A673 (cell line): ENCODE data around the gene SLC16A7. TPM values are rescaled to one million over a fixed set of nuclear protein-coding genes. Genes with fewer than 3 reads are reported as not detected.

Source experiments
- BruUV-seq: library from RNA; stranded (reverse); fragments of 400-500 nt; replicated peaks from 2 replicates; lab custom pipeline; 2021; lab: Mats Ljungman, UMichigan
- CTCF ChIA-PET: fragments of 300-600 bp; sonication (Branson Sonifier 250); formaldehyde crosslinking; loops from one replicate; lab custom pipeline; 2022; ENCODE audit warnings: antibody characterized with exemption; lab: Charles Lee
- POLR2A ChIA-PET: fragments of 300-600 bp; sonication (Branson Sonifier 250); formaldehyde crosslinking; loops from one replicate; lab custom pipeline; 2022; ENCODE audit warnings: antibody characterized with exemption; ENCODE audit not compliant: low non-redundant PET; lab: Charles Lee
- DNase-seq: peaks from one replicate; pipeline ENCODE4 v3.0.0-alpha.2; 2015; ENCODE audit warnings: low spot score
- H3K27ac ChIP-seq: fragments of 200-600 bp; sonication (generic); 2 replicates; pipeline ENCODE4 v1.5.1; 2016; ENCODE audit warnings: mixed run types, low read depth, mild to moderate bottlenecking, mixed read lengths, antibody characterized with exemption, low read length; ENCODE audit not compliant: poor library complexity, severe bottlenecking
- H3K27me3 ChIP-seq: fragments of 200-600 bp; sonication (generic); replicated peaks from 2 replicates; pipeline ENCODE4 v1.6.1; 2017; ENCODE audit warnings: mixed run types, low read depth, mild to moderate bottlenecking, mixed read lengths, antibody characterized with exemption, low read length; ENCODE audit not compliant: insufficient read depth, poor library complexity
- H3K36me3 ChIP-seq: fragments of 200-600 bp; sonication (generic); 2 replicates; pipeline ENCODE4 v1.6.1; 2016; ENCODE audit warnings: mixed run types, mild to moderate bottlenecking, mixed read lengths, antibody characterized with exemption, low read length; ENCODE audit not compliant: insufficient read depth, poor library complexity, severe bottlenecking
- H3K4me1 ChIP-seq: fragments of 200-600 bp; sonication (generic); 2 replicates; pipeline ENCODE4 v1.6.1; 2017; ENCODE audit warnings: mixed run types, mild to moderate bottlenecking, mixed read lengths, antibody characterized with exemption, low read length; ENCODE audit not compliant: insufficient read depth, poor library complexity, severe bottlenecking
- H3K4me3 ChIP-seq: fragments of 200-600 bp; sonication (generic); 2 replicates; pipeline ENCODE4 v1.5.1; 2016; ENCODE audit warnings: low read depth, mixed run types, mild to moderate bottlenecking, mixed read lengths, low read length; ENCODE audit not compliant: poor library complexity, severe bottlenecking
- H3K9me3 ChIP-seq: fragments of 200-600 bp; sonication (generic); 2 replicates; pipeline ENCODE4 v1.6.1; 2016; ENCODE audit warnings: mixed run types, low read depth, mild to moderate bottlenecking, mixed read lengths, antibody characterized with exemption, low read length; ENCODE audit not compliant: poor library complexity, severe bottlenecking
- EZH2 ChIP-seq: fragments of 200-600 bp; sonication (generic); IDR thresholded peaks from 2 replicates; pipeline ENCODE4 v1.6.1; 2017; ENCODE audit warnings: borderline replicate concordance, low read depth, mild to moderate bottlenecking, mixed read lengths, antibody characterized with exemption, low read length; ENCODE audit not compliant: poor library complexity, severe bottlenecking
- intact Hi-C: fragments of 100-400 bp; cut with micrococcal nuclease; formaldehyde crosslinking; loops from one replicate; pipeline ENCODE4 v1.10.0; 2022; ENCODE audit not compliant: unreplicated experiment
- total RNA-seq: library from RNA; stranded (reverse); gene quantifications from 2 replicates; pipeline ENCODE4 v1.2.3, GENCODE V29; 2021
- TF ChIP-seq, protein P1 (sequence below): fragments of 300-800, 200-600 bp; sonication (generic); conservative IDR thresholded peaks from 2 replicates; pipeline ENCODE4 v1.5.1; 2017; ENCODE audit warnings: low read depth, mild to moderate bottlenecking, antibody characterized with exemption, low read length, moderate library complexity, mixed read lengths

The SLC16A7 gene
- total RNA-seq, 1 experiment from 2014 or later: 2.5 TPM

DNA sequence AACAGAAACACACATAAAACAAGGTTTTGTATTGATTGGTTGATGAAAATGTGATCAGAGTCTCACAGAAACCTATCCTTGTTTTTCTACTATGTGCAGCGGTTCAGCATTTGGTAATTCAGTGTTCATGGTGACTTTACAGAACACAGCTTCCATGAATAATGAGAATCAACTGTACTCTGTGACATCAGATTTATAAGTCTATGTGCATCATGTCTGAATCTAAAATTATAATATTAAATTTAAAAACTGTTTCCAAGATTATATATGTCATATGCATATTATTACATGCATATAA lies 104.3 kb downstream of the SLC16A7 start:
- H3K4me3 ChIP-seq: no peak overlapping the region
- H3K36me3 ChIP-seq: no peaks in the 10 kb centered on the region
- intact Hi-C loops: no loop called here
- H3K9me3 ChIP-seq: no peaks in the 10 kb centered on the region
- TF ChIP-seq, protein P1, sequence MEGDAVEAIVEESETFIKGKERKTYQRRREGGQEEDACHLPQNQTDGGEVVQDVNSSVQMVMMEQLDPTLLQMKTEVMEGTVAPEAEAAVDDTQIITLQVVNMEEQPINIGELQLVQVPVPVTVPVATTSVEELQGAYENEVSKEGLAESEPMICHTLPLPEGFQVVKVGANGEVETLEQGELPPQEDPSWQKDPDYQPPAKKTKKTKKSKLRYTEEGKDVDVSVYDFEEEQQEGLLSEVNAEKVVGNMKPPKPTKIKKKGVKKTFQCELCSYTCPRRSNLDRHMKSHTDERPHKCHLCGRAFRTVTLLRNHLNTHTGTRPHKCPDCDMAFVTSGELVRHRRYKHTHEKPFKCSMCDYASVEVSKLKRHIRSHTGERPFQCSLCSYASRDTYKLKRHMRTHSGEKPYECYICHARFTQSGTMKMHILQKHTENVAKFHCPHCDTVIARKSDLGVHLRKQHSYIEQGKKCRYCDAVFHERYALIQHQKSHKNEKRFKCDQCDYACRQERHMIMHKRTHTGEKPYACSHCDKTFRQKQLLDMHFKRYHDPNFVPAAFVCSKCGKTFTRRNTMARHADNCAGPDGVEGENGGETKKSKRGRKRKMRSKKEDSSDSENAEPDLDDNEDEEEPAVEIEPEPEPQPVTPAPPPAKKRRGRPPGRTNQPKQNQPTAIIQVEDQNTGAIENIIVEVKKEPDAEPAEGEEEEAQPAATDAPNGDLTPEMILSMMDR: no peak
- no peak for TF ChIP-seq EZH2
- peaks cover 11% of the 10 kb centered on the region for H3K4me1 ChIP-seq
- no peak for DNase-seq
- CTCF ChIA-PET: no interaction called here
- no TSS peak for BruUV-seq
- peak overlapping the region; percentile 18 for H3K27ac ChIP-seq
- POLR2A ChIA-PET: no interaction called here
- no peaks in the 10 kb centered on the region for H3K27me3 ChIP-seq

DNA sequence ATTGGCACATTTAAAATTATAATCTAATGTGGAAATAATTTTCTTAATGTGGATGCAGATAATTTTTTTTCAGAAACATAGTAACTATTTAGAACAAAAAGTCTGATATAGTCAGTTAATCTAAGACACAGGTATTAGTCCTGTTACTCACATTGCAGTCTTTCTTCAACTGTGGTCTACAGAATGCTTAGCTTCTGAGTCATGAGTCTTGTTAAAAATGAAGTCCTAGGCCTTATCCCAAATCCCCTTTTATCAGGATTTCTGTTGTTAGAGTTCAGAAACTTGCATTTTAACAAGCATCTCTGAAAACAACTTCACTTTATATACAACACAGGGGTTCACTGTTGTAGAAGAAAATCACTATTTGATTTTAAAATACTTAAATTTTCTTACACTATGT lies 112.2 kb downstream of the SLC16A7 start:
- H3K9me3 ChIP-seq: no peaks in the 10 kb centered on the region
- H3K36me3 ChIP-seq: no peaks in the 10 kb centered on the region
- intact Hi-C loops: no loop called here
- CTCF ChIA-PET: no interaction called here
- DNase-seq: no peak
- no peak overlapping the region for H3K4me3 ChIP-seq
- H3K4me1 ChIP-seq: peaks cover under 1% of the 10 kb centered on the region
- POLR2A ChIA-PET: no interaction called here
- no peaks in the 10 kb centered on the region for H3K27me3 ChIP-seq
- no peak overlapping the region for H3K27ac ChIP-seq
- BruUV-seq: no TSS peak
- TF ChIP-seq EZH2: no peak
- TF ChIP-seq, protein P1: no peak

DNA sequence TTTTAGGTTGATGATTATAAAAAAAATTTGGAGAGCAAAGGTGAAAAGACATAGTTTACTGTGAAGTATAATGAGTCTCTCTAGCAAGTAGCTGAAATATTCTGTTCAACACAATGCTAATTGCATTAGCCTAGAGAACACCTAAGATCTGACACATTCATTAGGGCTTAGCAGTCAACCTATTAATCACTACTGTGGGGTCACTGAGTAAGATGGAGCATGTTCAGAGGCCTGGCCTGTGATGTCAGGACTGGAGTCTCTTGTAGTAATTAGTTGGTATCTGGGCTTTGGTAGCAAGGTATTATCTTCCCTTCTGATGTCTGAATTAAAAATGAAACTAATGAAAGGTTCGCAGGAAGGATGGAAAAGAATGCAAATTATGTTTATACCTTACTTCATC lies 112.7 kb downstream of the SLC16A7 start:
- no peak for DNase-seq
- H3K4me3 ChIP-seq: no peak overlapping the region
- no peaks in the 10 kb centered on the region for H3K9me3 ChIP-seq
- TF ChIP-seq, protein P1: no peak
- no peak for TF ChIP-seq EZH2
- ChIA-PET CTCF (no interaction called here), POLR2A (no interaction called here)
- BruUV-seq: no TSS peak
- H3K4me1 ChIP-seq: no peaks in the 10 kb centered on the region
- H3K27me3 ChIP-seq: no peaks in the 10 kb centered on the region
- H3K27ac ChIP-seq: no peak overlapping the region
- no peaks in the 10 kb centered on the region for H3K36me3 ChIP-seq
- intact Hi-C loops: no loop called here
